IPS-15b (cell line): ENCODE measurements around the gene TRPC4AP.

Experiments used
- H3K27me3 ChIP-seq: one replicate; pipeline ENCODE4 v1.6.1; 2013; ENCODE audit warnings: low read length; ENCODE audit not compliant: control insufficient read depth, insufficient read depth
- H3K36me3 ChIP-seq: one replicate; pipeline ENCODE4 v1.6.1; 2013; ENCODE audit warnings: low read length; ENCODE audit not compliant: control insufficient read depth, insufficient read depth
- H3K4me1 ChIP-seq: one replicate; pipeline ENCODE4 v1.6.1; 2013; ENCODE audit warnings: mild to moderate bottlenecking, low read length; ENCODE audit not compliant: control insufficient read depth, insufficient read depth
- H3K4me3 ChIP-seq: one replicate; pipeline ENCODE4 v1.5.1; 2013; ENCODE audit warnings: low read depth, low read length
- H3K9ac ChIP-seq: one replicate; pipeline ENCODE4 v1.6.1; 2013; ENCODE audit warnings: low read depth, mild to moderate bottlenecking, low read length
- H3K9me3 ChIP-seq: one replicate; pipeline ENCODE4 v1.6.1; 2013; ENCODE audit warnings: mild to moderate bottlenecking, low read length; ENCODE audit not compliant: control insufficient read depth, insufficient read depth

The TRPC4AP gene

GRCh38 chr20:34977365-34978091 is 115.1 kb downstream of the TRPC4AP start:
- no peaks in the 10 kb centered on the region for H3K9me3 ChIP-seq
- H3K4me1 ChIP-seq, result peaks cover 16% of the 10 kb centered on the region
- no peak overlapping the region for H3K9ac ChIP-seq
- H3K4me3 ChIP-seq, result no peak overlapping the region
- peaks cover 7% of the 10 kb centered on the region for H3K27me3 ChIP-seq
- H3K36me3 ChIP-seq, result peaks cover 3% of the 10 kb centered on the region

GRCh38 chr20:34976286-34976685 is 116.3 kb downstream of the TRPC4AP start:
- Histone ChIP-seq H3K4me3 (no peak overlapping the region), H3K9me3 (no peaks in the 10 kb centered on the region), H3K27me3 (peaks cover 3% of the 10 kb centered on the region), H3K4me1 (peaks cover 13% of the 10 kb centered on the region), H3K36me3 (peaks cover 3% of the 10 kb centered on the region), H3K9ac (no peak overlapping the region)

- Histone ChIP-seq H3K27me3 (peaks cover 3% of the 10 kb centered on the region), H3K4me3 (no peak overlapping the region), H3K9ac (no peak overlapping the region), H3K36me3 (peaks cover 3% of the 10 kb centered on the region), H3K9me3 (no peaks in the 10 kb centered on the region), H3K4me1 (peaks cover 7% of the 10 kb centered on the region)
Observed at GRCh38 chr20:34974246-34974645, 118.4 kb downstream of the TRPC4AP start.

GRCh38 chr20:34971561-34972235 is 120.9 kb downstream of the TRPC4AP start:
- no peak overlapping the region for H3K9ac ChIP-seq

GRCh38 chr20:34970846-34971560 is 121.6 kb downstream of the TRPC4AP start:
- H3K9ac ChIP-seq, result no peak overlapping the region
- peaks cover 3% of the 10 kb centered on the region for H3K4me1 ChIP-seq
- H3K4me3 ChIP-seq, result no peak overlapping the region
- H3K36me3 ChIP-seq, result peaks cover 3% of the 10 kb centered on the region
- no peaks in the 10 kb centered on the region for H3K9me3 ChIP-seq
- no peaks in the 10 kb centered on the region for H3K27me3 ChIP-seq

More at GRCh38 chr20:34971561-34972235, 120.9 kb downstream of the TRPC4AP start:
- Histone ChIP-seq H3K9me3 (no peaks in the 10 kb centered on the region), H3K4me3 (no peak overlapping the region), H3K4me1 (peaks cover 3% of the 10 kb centered on the region), H3K27me3 (no peaks in the 10 kb centered on the region), H3K36me3 (peaks cover 3% of the 10 kb centered on the region)

GRCh38 chr20:34970193-34970840 is 122.3 kb downstream of the TRPC4AP start:
- no peak overlapping the region for H3K9ac ChIP-seq
- H3K9me3 ChIP-seq, result no peaks in the 10 kb centered on the region
- peaks cover 3% of the 10 kb centered on the region for H3K4me1 ChIP-seq
- no peaks in the 10 kb centered on the region for H3K27me3 ChIP-seq
- no peak overlapping the region for H3K4me3 ChIP-seq
- H3K36me3 ChIP-seq, result peaks cover 3% of the 10 kb centered on the region

GRCh38 chr20:34968042-34968775 is 124.4 kb downstream of the TRPC4AP start:
- Histone ChIP-seq H3K9me3 (no peaks in the 10 kb centered on the region), H3K4me1 (no peaks in the 10 kb centered on the region), H3K36me3 (no peaks in the 10 kb centered on the region), H3K9ac (no peak overlapping the region), H3K4me3 (no peak overlapping the region), H3K27me3 (no peaks in the 10 kb centered on the region)

GRCh38 chr20:34967421-34967820 is 125.2 kb downstream of the TRPC4AP start:
- no peak overlapping the region for H3K4me3 ChIP-seq
- H3K4me1 ChIP-seq, result no peaks in the 10 kb centered on the region
- H3K36me3 ChIP-seq, result no peaks in the 10 kb centered on the region
- no peaks in the 10 kb centered on the region for H3K9me3 ChIP-seq
- H3K27me3 ChIP-seq, result no peaks in the 10 kb centered on the region
- no peak overlapping the region for H3K9ac ChIP-seq

- H3K9me3 ChIP-seq, result no peaks in the 10 kb centered on the region
- no peak overlapping the region for H3K4me3 ChIP-seq
- H3K4me1 ChIP-seq, result no peaks in the 10 kb centered on the region
- H3K27me3 ChIP-seq, result no peaks in the 10 kb centered on the region
- no peak overlapping the region for H3K9ac ChIP-seq
- no peaks in the 10 kb centered on the region for H3K36me3 ChIP-seq
Observed at GRCh38 chr20:34965051-34965450, 127.6 kb downstream of the TRPC4AP start.

GRCh38 chr20:34964486-34964885 is 128.1 kb downstream of the TRPC4AP start:
- Histone ChIP-seq H3K27me3 (no peaks in the 10 kb centered on the region), H3K9ac (no peak overlapping the region), H3K9me3 (no peaks in the 10 kb centered on the region), H3K4me3 (no peak overlapping the region), H3K4me1 (no peaks in the 10 kb centered on the region), H3K36me3 (no peaks in the 10 kb centered on the region)
